ENCODE data around the gene SLC4A5. TPM values are rescaled to one million over a fixed set of nuclear protein-coding genes. Genes with fewer than 3 reads are reported as not detected.

Gene SLC4A5
- total RNA-seq, 1 donor from 2014 or later: 3.0 TPM

DNA sequence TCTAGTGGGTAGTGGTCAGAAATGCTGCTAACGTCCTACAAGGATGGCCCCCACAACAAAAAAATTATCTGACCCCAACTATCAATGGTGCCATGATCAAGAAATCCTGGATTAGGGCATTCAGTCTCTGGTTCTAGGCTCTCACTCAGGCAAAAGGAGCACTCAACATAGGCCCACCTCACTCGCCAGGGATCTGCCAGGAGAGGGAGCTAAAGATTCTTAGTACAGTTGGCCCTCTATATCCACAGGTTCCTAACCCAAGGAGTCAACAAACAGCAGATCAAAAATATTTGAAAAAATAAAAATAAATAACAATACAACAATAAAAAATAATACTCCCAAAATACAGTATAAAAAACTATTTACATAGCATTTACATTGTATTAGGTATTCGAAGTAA is 10.0 kb downstream of the SLC4A5 start:
- no peaks in the 10 kb centered on the region for H3K27me3 Mint-ChIP-seq (ENCODE audit: low read depth)
- DNase-seq (ENCODE audit: low read depth, low spot score): no peak
- no peak overlapping the region for H3K4me3 Mint-ChIP-seq
- no peaks in the 10 kb centered on the region for H3K36me3 Mint-ChIP-seq (ENCODE audit: low read depth)
- no peak overlapping the region for H3K27ac Mint-ChIP-seq (ENCODE audit: unreplicated experiment)
- TF ChIP-seq, protein P1, sequence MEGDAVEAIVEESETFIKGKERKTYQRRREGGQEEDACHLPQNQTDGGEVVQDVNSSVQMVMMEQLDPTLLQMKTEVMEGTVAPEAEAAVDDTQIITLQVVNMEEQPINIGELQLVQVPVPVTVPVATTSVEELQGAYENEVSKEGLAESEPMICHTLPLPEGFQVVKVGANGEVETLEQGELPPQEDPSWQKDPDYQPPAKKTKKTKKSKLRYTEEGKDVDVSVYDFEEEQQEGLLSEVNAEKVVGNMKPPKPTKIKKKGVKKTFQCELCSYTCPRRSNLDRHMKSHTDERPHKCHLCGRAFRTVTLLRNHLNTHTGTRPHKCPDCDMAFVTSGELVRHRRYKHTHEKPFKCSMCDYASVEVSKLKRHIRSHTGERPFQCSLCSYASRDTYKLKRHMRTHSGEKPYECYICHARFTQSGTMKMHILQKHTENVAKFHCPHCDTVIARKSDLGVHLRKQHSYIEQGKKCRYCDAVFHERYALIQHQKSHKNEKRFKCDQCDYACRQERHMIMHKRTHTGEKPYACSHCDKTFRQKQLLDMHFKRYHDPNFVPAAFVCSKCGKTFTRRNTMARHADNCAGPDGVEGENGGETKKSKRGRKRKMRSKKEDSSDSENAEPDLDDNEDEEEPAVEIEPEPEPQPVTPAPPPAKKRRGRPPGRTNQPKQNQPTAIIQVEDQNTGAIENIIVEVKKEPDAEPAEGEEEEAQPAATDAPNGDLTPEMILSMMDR (conservative IDR thresholded peaks at IDR 0.05): peak; percentile 50
- H3K4me1 Mint-ChIP-seq: peaks cover 3% of the 10 kb centered on the region
- H3K9me3 Mint-ChIP-seq: no peaks in the 10 kb centered on the region

GRCh38 chr2:74332550-74333174 is 10.6 kb downstream of the SLC4A5 start:
- Mint-ChIP-seq H3K36me3 (ENCODE audit: low read depth) (no peaks in the 10 kb centered on the region), H3K9me3 (no peaks in the 10 kb centered on the region), H3K27ac (ENCODE audit: unreplicated experiment) (no peak overlapping the region), H3K4me1 (peaks cover 7% of the 10 kb centered on the region), H3K27me3 (ENCODE audit: low read depth) (no peaks in the 10 kb centered on the region), H3K4me3 (no peak overlapping the region)
- no peak for DNase-seq (ENCODE audit: low read depth, low spot score)
- TF ChIP-seq, protein P1 (conservative IDR thresholded peaks at IDR 0.05): no peak

DNA sequence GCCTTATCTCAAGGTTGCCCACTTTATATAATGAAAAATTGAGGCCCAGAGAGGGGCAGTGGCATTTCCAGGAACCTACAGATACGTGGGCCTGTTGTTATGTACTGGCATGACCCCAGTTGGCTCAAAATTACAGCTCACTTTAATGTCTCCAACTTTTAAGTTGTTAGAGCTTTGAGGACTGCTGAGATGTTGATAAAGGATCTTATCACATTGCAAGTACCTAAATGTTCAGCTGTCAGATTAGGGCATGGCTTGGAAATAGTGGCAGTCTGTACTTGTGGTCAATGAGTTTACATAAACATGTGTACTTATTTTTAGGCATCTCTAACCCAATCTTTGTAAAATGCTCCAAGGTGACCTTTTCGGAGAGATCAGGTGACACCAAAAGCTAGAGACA is 14.6 kb downstream of the SLC4A5 start:
- peaks cover 16% of the 10 kb centered on the region for H3K4me1 Mint-ChIP-seq
- H3K27ac Mint-ChIP-seq (ENCODE audit: unreplicated experiment): no peak overlapping the region
- DNase-seq (ENCODE audit: low read depth, low spot score): no peak
- peaks cover 4% of the 10 kb centered on the region for H3K27me3 Mint-ChIP-seq (ENCODE audit: low read depth)
- H3K36me3 Mint-ChIP-seq (ENCODE audit: low read depth): no peaks in the 10 kb centered on the region
- H3K4me3 Mint-ChIP-seq: no peak overlapping the region
- TF ChIP-seq, protein P1 (conservative IDR thresholded peaks at IDR 0.05): no peak
- no peaks in the 10 kb centered on the region for H3K9me3 Mint-ChIP-seq

DNA sequence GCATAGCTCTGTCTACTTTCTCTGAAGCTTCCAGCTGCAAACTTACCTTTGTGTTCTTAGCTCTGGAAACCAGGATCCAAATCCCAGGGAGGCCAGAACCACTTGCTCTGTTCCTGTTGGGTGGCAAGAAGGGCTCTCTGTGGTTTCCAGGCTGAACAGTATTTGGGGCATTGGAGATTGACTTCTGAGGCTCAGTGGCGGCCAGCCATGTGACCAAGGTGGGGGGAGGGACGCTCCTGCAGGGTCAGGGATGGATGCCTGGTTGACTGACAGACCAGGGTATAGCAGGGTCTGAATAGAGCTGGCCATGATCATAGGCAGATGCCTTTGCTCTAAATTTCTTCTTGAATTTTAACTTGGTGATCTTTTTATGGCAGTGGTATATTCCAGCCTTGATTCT is 15.1 kb downstream of the SLC4A5 start:
- Mint-ChIP-seq H3K4me3 (no peak overlapping the region), H3K36me3 (ENCODE audit: low read depth) (no peaks in the 10 kb centered on the region), H3K9me3 (no peaks in the 10 kb centered on the region), H3K27me3 (ENCODE audit: low read depth) (peaks cover 7% of the 10 kb centered on the region), H3K27ac (ENCODE audit: unreplicated experiment) (no peak overlapping the region), H3K4me1 (peaks cover 16% of the 10 kb centered on the region)
- DNase-seq (ENCODE audit: low read depth, low spot score): no peak
- TF ChIP-seq, protein P1 (conservative IDR thresholded peaks at IDR 0.05): no peak

DNA sequence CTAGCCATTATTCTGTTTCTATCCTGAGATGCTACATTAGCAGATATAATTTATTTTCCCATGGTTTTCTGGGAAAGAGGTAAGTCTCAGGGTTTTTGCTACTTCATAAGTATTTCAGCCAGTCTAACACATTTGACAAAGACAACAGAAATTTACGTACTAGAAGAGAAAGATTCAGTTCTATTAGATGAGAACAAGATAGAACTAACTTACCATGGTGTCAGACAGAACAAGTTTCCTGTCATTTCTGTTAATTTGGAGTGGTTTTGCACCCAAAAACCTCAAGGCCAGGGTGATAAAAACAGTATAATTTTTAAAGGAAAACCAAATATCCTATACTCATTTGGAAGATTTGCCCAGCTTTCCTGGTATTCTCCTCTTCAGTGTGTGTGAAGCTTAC is 15.6 kb downstream of the SLC4A5 start:
- H3K36me3 Mint-ChIP-seq (ENCODE audit: low read depth): no peaks in the 10 kb centered on the region
- no peak for DNase-seq (ENCODE audit: low read depth, low spot score)

More for the DNA sequence above, 15.6 kb downstream of the SLC4A5 start:
- no peaks in the 10 kb centered on the region for H3K9me3 Mint-ChIP-seq
- no peak overlapping the region for H3K4me3 Mint-ChIP-seq
- peaks cover 7% of the 10 kb centered on the region for H3K27me3 Mint-ChIP-seq (ENCODE audit: low read depth)
- peaks cover 16% of the 10 kb centered on the region for H3K4me1 Mint-ChIP-seq
- TF ChIP-seq, protein P1 (conservative IDR thresholded peaks at IDR 0.05): no peak
- H3K27ac Mint-ChIP-seq (ENCODE audit: unreplicated experiment): no peak overlapping the region
